Smooth muscle cell (in vitro differentiated cells): ENCODE results near the gene RPH3AL. TPM values are rescaled to one million over a fixed set of nuclear protein-coding genes. Genes with fewer than 3 reads are reported as not detected.

Source experiments
- DNase-seq: peaks from one replicate; lab custom pipeline; 2025; ENCODE audit not compliant: unreplicated experiment; lab: John Stamatoyannopoulos, UW
- H2AFZ ChIP-seq: fragments of 200-600 bp; sonication (generic); 2 replicates; pipeline ENCODE4 v1.6.0; 2016; ENCODE audit warnings: antibody characterized with exemption, low read depth, mild to moderate bottlenecking
- H3F3A ChIP-seq: fragments of 200-600 bp; sonication (generic); 2 replicates; pipeline ENCODE4 v1.6.0; 2017; ENCODE audit warnings: antibody characterized with exemption, low read depth
- H3K27ac ChIP-seq: fragments of 200-600 bp; sonication (generic); 2 replicates; pipeline ENCODE4 v1.5.1; 2016; ENCODE audit warnings: low read depth, mild to moderate bottlenecking
- H3K27me3 ChIP-seq: fragments of 200-600 bp; sonication (generic); 2 replicates; pipeline ENCODE4 v1.6.1; 2016; ENCODE audit warnings: low read depth, mild to moderate bottlenecking
- H3K36me3 ChIP-seq: fragments of 200-600 bp; sonication (generic); 2 replicates; pipeline ENCODE4 v1.5.1; 2016; ENCODE audit warnings: low read depth
- H3K4me1 ChIP-seq: fragments of 200-600 bp; sonication (generic); 2 replicates; pipeline ENCODE4 v1.5.1; 2016; ENCODE audit warnings: low read depth
- H3K4me2 ChIP-seq: fragments of 200-600 bp; sonication (generic); 2 replicates; pipeline ENCODE4 v1.6.0; 2016; ENCODE audit warnings: mild to moderate bottlenecking
- H3K4me3 ChIP-seq: fragments of 200-600 bp; sonication (generic); 2 replicates; pipeline ENCODE4 v1.5.1; 2016; ENCODE audit warnings: mild to moderate bottlenecking
- H3K79me2 ChIP-seq: fragments of 200-600 bp; sonication (generic); 2 replicates; pipeline ENCODE4 v1.6.0; 2016; ENCODE audit warnings: low read depth, mild to moderate bottlenecking
- H3K9ac ChIP-seq: fragments of 200-600 bp; sonication (generic); 2 replicates; pipeline ENCODE4 v1.6.0; 2016; ENCODE audit warnings: low read depth
- H3K9me3 ChIP-seq: fragments of 200-600 bp; sonication (generic); replicated peaks from 2 replicates; pipeline ENCODE4 v1.5.1; 2016; ENCODE audit warnings: low read depth
- H4K20me1 ChIP-seq: fragments of 200-600 bp; sonication (generic); 2 replicates; pipeline ENCODE4 v1.6.0; 2016; ENCODE audit warnings: low read depth
- CTCF ChIP-seq: fragments of 200-600 bp; sonication (generic); IDR thresholded peaks from 2 replicates; pipeline ENCODE4 v1.5.1; 2017; ENCODE audit warnings: borderline replicate concordance, mild to moderate bottlenecking, antibody characterized with exemption; ENCODE audit not compliant: insufficient read depth, poor library complexity, severe bottlenecking
- WGBS: methylation state at CpG from one replicate; pipeline ENCODE4 v1.1.7; 2016; ENCODE audit warnings: low lambda C conversion rate; 5-methylcytosine and 5-hydroxymethylcytosine counted together
- polyA plus RNA-seq: library from polyadenylated mRNA; unstranded; fragments of >200 nt; fragmentation: Nextera tagmentation; extraction: Ambion mirVana; gene quantifications from 2 replicates; pipeline ENCODE4 v1.2.1, GENCODE V29; 2016
- total RNA-seq: library from RNA; depleted of rRNA; stranded (reverse); fragments of >200 nt; gene quantifications from 2 replicates; pipeline ENCODE4 v1.2.3, GENCODE V29; 2014

The RPH3AL gene
- total and polyA plus RNA-seq, 2 experiments from 2014 or later, result 1.8 to 3.3 TPM

GRCh38 chr17:181245-182049, 171.2 kb downstream of the RPH3AL start, which contains the start of gene DOC2B:
TSS of gene DOC2B (minus strand) at chr17:181650. CDS start at chr17:181479, 171 bp downstream.
- Histone ChIP-seq H3F3A (no peaks in the 10 kb centered on the region), H3K27me3 (peaks cover 69% of the 10 kb centered on the region), H3K79me2 (no peaks in the 10 kb centered on the region), H3K4me3 (peak within 1 kb of the TSS; percentile 49), H3K9me3 (no peaks in the 10 kb centered on the region), H4K20me1 (no peaks in the 10 kb centered on the region), H3K27ac (no peak within 1 kb of the TSS), H3K4me2 (peak within 1 kb of the TSS; percentile 86), H3K36me3 (no peaks in the 10 kb centered on the region), H3K9ac (no peak within 1 kb of the TSS), H3K4me1 (peaks cover 3% of the 10 kb centered on the region), H2AFZ (peak within 1 kb of the TSS; percentile 43)
- WGBS, result 18% methylated on average over 37 of the region's 120 CpGs
- DNase-seq, result no peak
- no peak for TF ChIP-seq CTCF

GRCh38 chr17:180381-181244, 172.0 kb downstream of the RPH3AL start:
- Histone ChIP-seq H3K27me3 (peaks cover 69% of the 10 kb centered on the region), H3K36me3 (no peaks in the 10 kb centered on the region), H3K9ac (no peak overlapping the region), H3K4me3 (peak overlapping the region; percentile 49), H3K4me1 (peaks cover 3% of the 10 kb centered on the region), H3F3A (no peaks in the 10 kb centered on the region), H3K4me2 (peak overlapping the region; percentile 86), H3K27ac (no peak overlapping the region), H3K9me3 (no peaks in the 10 kb centered on the region), H2AFZ (peak overlapping the region; percentile 43), H4K20me1 (no peaks in the 10 kb centered on the region), H3K79me2 (no peaks in the 10 kb centered on the region)
- 0% methylated on average over 21 of the region's 112 CpGs for whole genome bisulfite sequencing
- TF ChIP-seq CTCF, result no peak
- DNase-seq, result no peak

GRCh38 chr17:179781-180380, 172.7 kb downstream of the RPH3AL start:
- no peak overlapping the region for H2AFZ ChIP-seq

More at GRCh38 chr17:179781-180380, 172.7 kb downstream of the RPH3AL start:
- no peaks in the 10 kb centered on the region for H3K79me2 ChIP-seq
- DNase-seq, result no peak
- no peaks in the 10 kb centered on the region for H3K9me3 ChIP-seq
- peak overlapping the region; percentile 49 for H3K4me3 ChIP-seq
- no peak overlapping the region for H3K9ac ChIP-seq
- no peaks in the 10 kb centered on the region for H4K20me1 ChIP-seq
- H3K4me1 ChIP-seq, result peaks cover 3% of the 10 kb centered on the region
- no peaks in the 10 kb centered on the region for H3K36me3 ChIP-seq
- H3F3A ChIP-seq, result no peaks in the 10 kb centered on the region
- H3K27me3 ChIP-seq, result peaks cover 63% of the 10 kb centered on the region
- WGBS, result 27% methylated on average over 28 of the region's 32 CpGs
- no peak overlapping the region for H3K27ac ChIP-seq
- no peak for TF ChIP-seq CTCF
- H3K4me2 ChIP-seq, result peak overlapping the region; percentile 86
